IMR-90 (cell line): ENCODE results near the gene MAGI1. TPM values are rescaled to one million over a fixed set of nuclear protein-coding genes. Genes with fewer than 3 reads are reported as not detected.

ENCODE experiments used
- ATAC-seq: fragments of 200-7000 bp; cut with Tn5 transposase; 2 replicates; pipeline ENCODE4 v1.9.1; 2020; ENCODE audit warnings: low read depth, mild to moderate bottlenecking, moderate library complexity
- BruUV-seq: library from RNA; stranded (reverse); fragments of 400-500 nt; replicated peaks from 2 replicates; lab custom pipeline; 2021; lab: Mats Ljungman, UMichigan
- CTCF ChIA-PET: fragments of 300-600 bp; formaldehyde crosslinking; extraction: SDS; loops from one replicate; lab custom pipeline; 2021; ENCODE audit warnings: antibody characterized with exemption; lab: Yijun Ruan, JAX
- POLR2A ChIA-PET: fragments of 300-600 bp; sonication (Branson Sonifier 250); formaldehyde crosslinking; loops from one replicate; lab custom pipeline; 2022; ENCODE audit warnings: antibody characterized with exemption; ENCODE audit not compliant: unreplicated experiment; lab: Charles Lee
- DNase-seq: peaks from one replicate; pipeline ENCODE4 v3.0.0; 2013
- H2AFZ ChIP-seq: replicated peaks from 2 replicates; pipeline ENCODE3; 2013; ENCODE audit warnings: low read length, mild to moderate bottlenecking; ENCODE audit not compliant: poor library complexity
- H2AK5ac ChIP-seq: 2 replicates; pipeline ENCODE4 v1.6.1; 2013; ENCODE audit warnings: low read depth, low read length, inconsistent platforms
- H2AK9ac ChIP-seq: replicated peaks from 2 replicates; pipeline ENCODE3; 2013; ENCODE audit warnings: mild to moderate bottlenecking, low read depth, low read length, moderate library complexity; ENCODE audit not compliant: poor library complexity
- H2BK120ac ChIP-seq: 2 replicates; pipeline ENCODE4 v1.6.1; 2013; ENCODE audit warnings: low read depth, low read length, inconsistent platforms
- H2BK15ac ChIP-seq: 3 replicates; pipeline ENCODE4 v1.6.1; 2013; ENCODE audit warnings: low read depth, low read length, inconsistent platforms
- H2BK20ac ChIP-seq: 2 replicates; pipeline ENCODE4 v1.6.1; 2013; ENCODE audit warnings: low read depth, mild to moderate bottlenecking, inconsistent platforms, low read length, moderate library complexity
- H2BK5ac ChIP-seq: 2 replicates; pipeline ENCODE4 v1.6.1; 2013; ENCODE audit warnings: mild to moderate bottlenecking, low read depth, low read length, inconsistent platforms; ENCODE audit not compliant: poor library complexity, severe bottlenecking
- H3K14ac ChIP-seq: replicated peaks from 2 replicates; pipeline ENCODE4 v1.6.1; 2013; ENCODE audit warnings: low read depth, low read length, inconsistent platforms
- H3K18ac ChIP-seq: 2 replicates; pipeline ENCODE4 v1.6.1; 2013; ENCODE audit warnings: low read depth, low read length, control low read depth
- H3K23ac ChIP-seq: 2 replicates; pipeline ENCODE4 v1.6.1; 2013; ENCODE audit warnings: low read depth, low read length, inconsistent platforms
- H3K27ac ChIP-seq: 2 replicates; pipeline ENCODE4 v1.5.1; 2013; ENCODE audit warnings: mild to moderate bottlenecking, control low read depth, low read length; ENCODE audit not compliant: insufficient read depth
- H3K27me3 ChIP-seq: 2 replicates; pipeline ENCODE4 v1.6.1; 2013; ENCODE audit warnings: low read length; ENCODE audit not compliant: control insufficient read depth, insufficient read depth
- H3K36me3 ChIP-seq: 2 replicates; pipeline ENCODE4 v1.6.1; 2013; ENCODE audit warnings: low read length, mixed read lengths; ENCODE audit not compliant: control insufficient read depth, insufficient read depth
- H3K4ac ChIP-seq: 2 replicates; pipeline ENCODE4 v1.6.1; 2013; ENCODE audit warnings: low read depth, low read length, inconsistent platforms
- H3K4me1 ChIP-seq: 2 replicates; pipeline ENCODE4 v1.6.1; 2013; ENCODE audit warnings: low read length, mixed read lengths; ENCODE audit not compliant: control insufficient read depth, insufficient read depth
- H3K4me2 ChIP-seq: 2 replicates; pipeline ENCODE4 v1.6.1; 2013; ENCODE audit warnings: low read depth, mild to moderate bottlenecking, control low read depth, low read length, moderate library complexity
- H3K4me3 ChIP-seq: 2 replicates; pipeline ENCODE4 v1.5.1; 2013; ENCODE audit warnings: low read depth, mild to moderate bottlenecking, control low read depth, low read length, moderate library complexity; ENCODE audit not compliant: insufficient read depth
- H3K56ac ChIP-seq: 2 replicates; pipeline ENCODE4 v1.6.1; 2013; ENCODE audit warnings: low read length, inconsistent platforms; ENCODE audit not compliant: insufficient read depth; ENCODE audit errors: extremely low read depth
- H3K79me1 ChIP-seq, 2 experiments: 2 replicates each; pipeline ENCODE4 v1.6.1; 2013; ENCODE audit warnings: low read length in 2 of 2, inconsistent platforms in 1 of 2, low read depth in 1 of 2
- H3K9ac ChIP-seq: 2 replicates; pipeline ENCODE4 v1.6.1; 2013; ENCODE audit warnings: low read depth, low read length, control low read depth
- H3K9me1 ChIP-seq: 2 replicates; pipeline ENCODE4 v1.6.1; 2013; ENCODE audit warnings: low read length, inconsistent platforms; ENCODE audit not compliant: insufficient read depth
- H3K9me3 ChIP-seq: 2 replicates; pipeline ENCODE4 v1.6.1; 2013; ENCODE audit warnings: low read length; ENCODE audit not compliant: control insufficient read depth, insufficient read depth
- H4K20me1 ChIP-seq: 2 replicates; pipeline ENCODE4 v1.6.1; 2013; ENCODE audit warnings: low read length, inconsistent platforms; ENCODE audit not compliant: insufficient read depth
- H4K5ac ChIP-seq: 2 replicates; pipeline ENCODE4 v1.6.1; 2013; ENCODE audit warnings: mild to moderate bottlenecking, low read depth, low read length, control low read depth
- H4K8ac ChIP-seq, 2 experiments: 2 replicates each; pipeline ENCODE4 v1.6.1; 2013; ENCODE audit warnings: low read depth in 2 of 2, low read length in 2 of 2, control low read depth in 1 of 2, inconsistent platforms in 1 of 2
- H4K91ac ChIP-seq: 2 replicates; pipeline ENCODE4 v1.6.1; 2013; ENCODE audit warnings: low read depth, low read length, inconsistent platforms; ENCODE audit not compliant: insufficient read depth
- BHLHE40 ChIP-seq: fragments of 150-350 bp; IDR thresholded peaks from 2 replicates; pipeline ENCODE4 v1.6.1; 2016; ENCODE audit warnings: mild to moderate bottlenecking, low read depth, low read length
- CEBPB ChIP-seq: IDR thresholded peaks from 2 replicates; pipeline ENCODE4 v1.6.1; 2012; ENCODE audit warnings: low read depth, low read length, improper control_type of control experiment
- CHD1 ChIP-seq: IDR thresholded peaks from 2 replicates; pipeline ENCODE4 v1.6.1; 2012; ENCODE audit warnings: low read depth, low read length, improper control_type of control experiment
- FOS ChIP-seq: fragments of 150-350 bp; IDR thresholded peaks from 2 replicates; pipeline ENCODE4 v1.6.1; 2016; ENCODE audit warnings: low read depth, low read length
- MAFK ChIP-seq: IDR thresholded peaks from 2 replicates; pipeline ENCODE4 v1.6.1; 2012; ENCODE audit warnings: low read depth, low read length, improper control_type of control experiment
- MAZ ChIP-seq: IDR thresholded peaks from 2 replicates; pipeline ENCODE4 v1.6.1; 2012; ENCODE audit warnings: low read depth, mild to moderate bottlenecking, low read length, improper control_type of control experiment, moderate library complexity, borderline replicate concordance
- MXI1 ChIP-seq: IDR thresholded peaks from 2 replicates; pipeline ENCODE4 v1.6.1; 2012; ENCODE audit warnings: low read depth, mild to moderate bottlenecking, low read length, moderate library complexity, borderline replicate concordance
- NFE2L2 ChIP-seq: fragments of 150-350 bp; IDR thresholded peaks from 2 replicates; pipeline ENCODE4 v1.6.1; 2016; ENCODE audit warnings: low read depth, mild to moderate bottlenecking, low read length
- POLR2A ChIP-seq: IDR thresholded peaks from 2 replicates; pipeline ENCODE4 v1.6.1; 2012; ENCODE audit warnings: mild to moderate bottlenecking, low read depth, low read length
- RAD21 ChIP-seq: IDR thresholded peaks from 2 replicates; pipeline ENCODE4 v1.6.1; 2012; ENCODE audit warnings: low read length, improper control_type of control experiment
- RCOR1 ChIP-seq: IDR thresholded peaks from 2 replicates; pipeline ENCODE4 v1.6.1; 2012; ENCODE audit warnings: mild to moderate bottlenecking, low read length, improper control_type of control experiment; ENCODE audit not compliant: insufficient replicate concordance
- RFX5 ChIP-seq: IDR thresholded peaks from 2 replicates; pipeline ENCODE4 v1.8.0; 2012; ENCODE audit warnings: low read depth, mild to moderate bottlenecking, low read length, moderate library complexity
- SMC3 ChIP-seq: fragments of 150-350 bp; IDR thresholded peaks from 2 replicates; pipeline ENCODE4 v1.6.1; 2016; ENCODE audit warnings: low read depth, mild to moderate bottlenecking, antibody characterized with exemption, low read length, moderate library complexity
- WGBS, 2 experiments: methylation state at CpG; one replicate each; pipeline versions ENCODE4 v1.1.5 to v1.1.7; 2013; ENCODE audit warnings: missing lambda C conversion rate in 2 of 2; ENCODE audit not compliant: insufficient read length in 1 of 2; ENCODE audit errors: extremely low coverage in 2 of 2; 5-methylcytosine and 5-hydroxymethylcytosine counted together
- dilution Hi-C: fragments of 300-500 bp; cut with HindIII; formaldehyde crosslinking; loops from one replicate; pipeline ENCODE4 v1.14.3; 2018; ENCODE audit warnings: low sequenced_read_pairs; ENCODE audit not compliant: unreplicated experiment
- in situ Hi-C: fragments of 300-500 bp; cut with MboI; formaldehyde crosslinking; loops from 3 replicates; pipeline ENCODE4 v1.14.3; 2019; ENCODE audit warnings: low sequenced_read_pairs, inconsistent platforms, mixed read lengths
- intact Hi-C: fragments of 100-400 bp; cut with micrococcal nuclease; formaldehyde crosslinking; loops from 2 replicates; pipeline ENCODE4 v1.10.0; 2022
- polyA plus RNA-seq, 3 experiments: library from polyadenylated mRNA; depleted of rRNA; stranded (reverse); fragments of >200 nt; gene quantifications; 2 replicates each; pipeline ENCODE4 v1.2.3, GENCODE V29; 2012; ENCODE audit warnings: low replicate concordance in 1 of 3
- total RNA-seq: library from RNA; depleted of rRNA; stranded (reverse); fragments of >200 nt; gene quantifications from 2 replicates; pipeline ENCODE4 v1.2.3, GENCODE V29; 2012
- TF ChIP-seq, protein P1 (sequence below): fragments of 150-350 bp; IDR thresholded peaks from 2 replicates; pipeline ENCODE4 v1.6.1; 2017; ENCODE audit warnings: mild to moderate bottlenecking, antibody characterized with exemption, low read length, low read depth
- TF ChIP-seq, protein P2 (sequence below): conservative IDR thresholded peaks from 2 replicates; pipeline ENCODE4 v1.5.1; 2012; ENCODE audit warnings: mild to moderate bottlenecking, low read depth, low read length, improper control_type of control experiment
- TF ChIP-seq, protein P3 (sequence below): fragments of 150-350 bp; IDR thresholded peaks from 2 replicates; pipeline ENCODE4 v1.6.1; 2016; ENCODE audit warnings: low read depth, mild to moderate bottlenecking, low read length, moderate library complexity, borderline replicate concordance

The MAGI1 gene
- total and polyA plus RNA-seq, 2 of the 4 experiments (the other 2 are of a cell fraction), result 14.5 to 24.2 TPM

DNA sequence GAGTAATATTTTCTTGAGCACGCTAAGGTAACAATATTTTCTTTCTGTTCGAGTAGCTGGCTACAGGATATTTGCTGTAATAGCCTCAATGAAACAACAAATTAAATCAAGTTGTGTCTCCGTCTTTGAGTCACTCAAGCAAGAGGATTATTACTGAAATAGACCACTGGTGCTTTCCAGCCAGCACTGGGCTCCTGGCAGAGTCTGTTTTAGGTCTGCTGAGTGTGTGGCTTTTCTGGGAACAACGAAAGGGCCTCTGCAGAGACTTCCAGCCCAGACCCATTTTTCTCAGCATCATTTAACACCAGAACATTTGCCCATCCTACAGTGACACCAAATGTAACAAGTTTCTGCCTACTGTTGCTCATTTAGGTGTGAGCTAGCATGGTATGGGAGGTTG is 652.9 kb downstream of the MAGI1 start:
- Histone ChIP-seq H2AK5ac (no peak overlapping the region), H4K91ac (no peak overlapping the region), H3K27me3 (no peaks in the 10 kb centered on the region), H2BK20ac (no peak overlapping the region), H3K14ac (no peak overlapping the region), H3K56ac (no peak overlapping the region), H3K4me3 (no peak overlapping the region), H4K8ac (no peak overlapping the region), H2BK15ac (no peak overlapping the region), H3K27ac (no peak overlapping the region), H2AFZ (no peak overlapping the region), H3K36me3 (peaks cover 10% of the 10 kb centered on the region), H3K9me3 (no peaks in the 10 kb centered on the region), H3K4ac (no peak overlapping the region), H3K9me1 (no peaks in the 10 kb centered on the region), H3K4me2 (no peak overlapping the region), H4K5ac (no peak overlapping the region), H2BK5ac (no peak overlapping the region), H3K4me1 (no peaks in the 10 kb centered on the region), H3K23ac (no peak overlapping the region), H3K18ac (no peak overlapping the region), H2BK120ac (no peak overlapping the region), H4K20me1 (no peaks in the 10 kb centered on the region), H3K9ac (no peak overlapping the region), H3K79me1 (no peaks in the 10 kb centered on the region), H2AK9ac (no peak overlapping the region)
- dilution Hi-C loops, result no loop called here
- no peak for TF ChIP-seq MXI1
- TF ChIP-seq, protein P1, sequence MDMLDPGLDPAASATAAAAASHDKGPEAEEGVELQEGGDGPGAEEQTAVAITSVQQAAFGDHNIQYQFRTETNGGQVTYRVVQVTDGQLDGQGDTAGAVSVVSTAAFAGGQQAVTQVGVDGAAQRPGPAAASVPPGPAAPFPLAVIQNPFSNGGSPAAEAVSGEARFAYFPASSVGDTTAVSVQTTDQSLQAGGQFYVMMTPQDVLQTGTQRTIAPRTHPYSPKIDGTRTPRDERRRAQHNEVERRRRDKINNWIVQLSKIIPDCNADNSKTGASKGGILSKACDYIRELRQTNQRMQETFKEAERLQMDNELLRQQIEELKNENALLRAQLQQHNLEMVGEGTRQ, result no peak
- TF ChIP-seq FOS, result no peak
- TF ChIP-seq CHD1, result no peak
- no peak for TF ChIP-seq RAD21
- no peak for TF ChIP-seq MAFK
- TF ChIP-seq, protein P2, sequence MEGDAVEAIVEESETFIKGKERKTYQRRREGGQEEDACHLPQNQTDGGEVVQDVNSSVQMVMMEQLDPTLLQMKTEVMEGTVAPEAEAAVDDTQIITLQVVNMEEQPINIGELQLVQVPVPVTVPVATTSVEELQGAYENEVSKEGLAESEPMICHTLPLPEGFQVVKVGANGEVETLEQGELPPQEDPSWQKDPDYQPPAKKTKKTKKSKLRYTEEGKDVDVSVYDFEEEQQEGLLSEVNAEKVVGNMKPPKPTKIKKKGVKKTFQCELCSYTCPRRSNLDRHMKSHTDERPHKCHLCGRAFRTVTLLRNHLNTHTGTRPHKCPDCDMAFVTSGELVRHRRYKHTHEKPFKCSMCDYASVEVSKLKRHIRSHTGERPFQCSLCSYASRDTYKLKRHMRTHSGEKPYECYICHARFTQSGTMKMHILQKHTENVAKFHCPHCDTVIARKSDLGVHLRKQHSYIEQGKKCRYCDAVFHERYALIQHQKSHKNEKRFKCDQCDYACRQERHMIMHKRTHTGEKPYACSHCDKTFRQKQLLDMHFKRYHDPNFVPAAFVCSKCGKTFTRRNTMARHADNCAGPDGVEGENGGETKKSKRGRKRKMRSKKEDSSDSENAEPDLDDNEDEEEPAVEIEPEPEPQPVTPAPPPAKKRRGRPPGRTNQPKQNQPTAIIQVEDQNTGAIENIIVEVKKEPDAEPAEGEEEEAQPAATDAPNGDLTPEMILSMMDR, result no peak
- no peak for TF ChIP-seq SMC3
- TF ChIP-seq CEBPB, result no peak
- TF ChIP-seq RFX5, result no peak
- no peak for TF ChIP-seq BHLHE40
- no peak for TF ChIP-seq RCOR1
- TF ChIP-seq, protein P3, sequence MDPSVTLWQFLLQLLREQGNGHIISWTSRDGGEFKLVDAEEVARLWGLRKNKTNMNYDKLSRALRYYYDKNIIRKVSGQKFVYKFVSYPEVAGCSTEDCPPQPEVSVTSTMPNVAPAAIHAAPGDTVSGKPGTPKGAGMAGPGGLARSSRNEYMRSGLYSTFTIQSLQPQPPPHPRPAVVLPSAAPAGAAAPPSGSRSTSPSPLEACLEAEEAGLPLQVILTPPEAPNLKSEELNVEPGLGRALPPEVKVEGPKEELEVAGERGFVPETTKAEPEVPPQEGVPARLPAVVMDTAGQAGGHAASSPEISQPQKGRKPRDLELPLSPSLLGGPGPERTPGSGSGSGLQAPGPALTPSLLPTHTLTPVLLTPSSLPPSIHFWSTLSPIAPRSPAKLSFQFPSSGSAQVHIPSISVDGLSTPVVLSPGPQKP, result no peak
- no peak for TF ChIP-seq POLR2A
- no peak for TF ChIP-seq MAZ
- TF ChIP-seq NFE2L2, result no peak
- intact Hi-C loops, result no loop called here
- CTCF ChIA-PET, result no interaction called here
- POLR2A ChIA-PET, result no interaction called here
- BruUV-seq, result no TSS peak
- in situ Hi-C loops, result no loop called here
- no CpG with 5 or more reads among the region's 4 CpGs for WGBS, 2 experiments
- ATAC-seq, result no peak
- no peak for DNase-seq
